SK-N-SH (cell line): ENCODE data around the gene PIGA. TPM values are rescaled to one million over a fixed set of nuclear protein-coding genes. Genes with fewer than 3 reads are reported as not detected.

Experiments used
- CTCF ChIA-PET: fragments of 300-600, 350-600 bp; formaldehyde crosslinking; extraction: SDS; loops from one replicate; lab custom pipeline; 2021; lab: Yijun Ruan, JAX
- POLR2A ChIA-PET: fragments of 350-600 bp; sonication (Branson Sonifier 250); formaldehyde crosslinking; extraction: SDS; loops from one replicate; lab custom pipeline; 2020; ENCODE audit warnings: antibody characterized with exemption, inconsistent platforms; lab: Yijun Ruan, JAX
- DNase-seq: peaks from one replicate; pipeline ENCODE4 v3.0.0; 2012
- H2AFZ ChIP-seq: fragments of 200-600 bp; sonication (generic); 2 replicates; pipeline ENCODE4 v1.8.1; 2016; ENCODE audit warnings: antibody characterized with exemption, mild to moderate bottlenecking, low read depth
- H3F3A ChIP-seq: fragments of 200-600 bp; sonication (generic); replicated peaks from 2 replicates; pipeline ENCODE3; 2016; ENCODE audit warnings: antibody characterized with exemption, mild to moderate bottlenecking; ENCODE audit not compliant: insufficient read depth
- H3K27ac ChIP-seq, 2 experiments: fragments of 200-500 bp in 1 of 2; fragments of 200-600 bp in 1 of 2; sonication (Bioruptor generic) in 1 of 2; sonication (generic), shearing (Covaris generic) in 1 of 2; 2 replicates each; pipeline versions ENCODE4 v1.5.1 to v1.6.1; 2014 to 2016; ENCODE audit warnings: low read depth in 2 of 2, inconsistent platforms in 1 of 2, low read length in 1 of 2, mild to moderate bottlenecking in 1 of 2, mixed read lengths in 1 of 2
- H3K27me3 ChIP-seq: fragments of 200-600 bp; sonication (generic), shearing (Covaris generic); 2 replicates; pipeline ENCODE4 v1.6.1; 2016; ENCODE audit warnings: mixed run types; ENCODE audit not compliant: insufficient read depth
- H3K36me3 ChIP-seq, 2 experiments: fragments of 200-500 bp in 1 of 2; fragments of 200-600 bp in 1 of 2; sonication (Bioruptor generic) in 1 of 2; sonication (generic) in 1 of 2; replicated peaks in 1 of 2; 2 replicates each; pipeline versions ENCODE3 to v1.5.1; 2014 to 2016; ENCODE audit warnings: low read length in 1 of 2, mild to moderate bottlenecking in 1 of 2; ENCODE audit not compliant: insufficient read depth in 2 of 2, control insufficient read depth in 1 of 2
- H3K4me1 ChIP-seq, 2 experiments: fragments of 200-500 bp in 1 of 2; fragments of 200-600 bp in 1 of 2; sonication (Bioruptor generic) in 1 of 2; sonication (generic), shearing (Covaris generic) in 1 of 2; 2 replicates each; pipeline versions ENCODE4 v1.5.1 to v1.6.1; 2014 to 2016; ENCODE audit warnings: low read depth in 1 of 2, low read length in 1 of 2, mixed run types in 1 of 2; ENCODE audit not compliant: insufficient read depth in 2 of 2, control insufficient read depth in 1 of 2
- H3K4me2 ChIP-seq: fragments of 200-600 bp; sonication (generic), shearing (Covaris generic); 2 replicates; pipeline ENCODE4 v1.6.1; 2017; ENCODE audit warnings: mixed run types
- H3K4me3 ChIP-seq, 2 experiments: fragments of 200-500 bp in 1 of 2; fragments of 200-600 bp in 1 of 2; sonication (Bioruptor generic) in 1 of 2; sonication (generic), shearing (Covaris generic) in 1 of 2; 2 replicates each; pipeline versions ENCODE4 v1.5.1 to v1.8.1; 2014 to 2016; ENCODE audit warnings: low read depth in 2 of 2, inconsistent platforms in 1 of 2, low read length in 1 of 2, mild to moderate bottlenecking in 1 of 2, mixed read lengths in 1 of 2, moderate library complexity in 1 of 2
- H3K79me2 ChIP-seq: fragments of 200-600 bp; sonication (generic); 2 replicates; pipeline ENCODE4 v1.8.1; 2017; ENCODE audit warnings: mild to moderate bottlenecking; ENCODE audit not compliant: insufficient read depth
- H3K9ac ChIP-seq: fragments of 200-600 bp; sonication (generic); 2 replicates; pipeline ENCODE4 v1.6.1; 2017; ENCODE audit warnings: mixed run types
- H3K9me2 ChIP-seq: fragments of 200-600 bp; sonication (generic); 2 replicates; pipeline ENCODE4 v1.6.1; 2017; ENCODE audit warnings: mixed run types
- H3K9me3 ChIP-seq: fragments of 200-600 bp; sonication (generic); 2 replicates; pipeline ENCODE4 v1.6.1; 2017; ENCODE audit warnings: mixed run types, mild to moderate bottlenecking, moderate library complexity
- H4K20me1 ChIP-seq: fragments of 200-600 bp; sonication (generic); 2 replicates; pipeline ENCODE4 v1.6.1; 2017; ENCODE audit warnings: mild to moderate bottlenecking, mixed run types; ENCODE audit not compliant: insufficient read depth
- CHD2 ChIP-seq: fragments of 150-350 bp; IDR thresholded peaks from 2 replicates; pipeline ENCODE4 v1.6.1; 2018; ENCODE audit warnings: low read length; ENCODE audit not compliant: partially characterized antibody
- CTCF ChIP-seq: fragments of 200-600 bp; sonication (generic); IDR thresholded peaks from 2 replicates; pipeline ENCODE4 v1.6.1; 2017; ENCODE audit warnings: antibody characterized with exemption, mild to moderate bottlenecking, moderate library complexity
- ELF1 ChIP-seq: IDR thresholded peaks from 2 replicates; pipeline ENCODE4 v1.4.0; 2012
- EP300 ChIP-seq, 2 experiments: IDR thresholded peaks; 2 replicates each; pipeline versions ENCODE4 v1.4.0 to v1.6.1; 2012; ENCODE audit warnings: borderline replicate concordance in 1 of 2, low read depth in 1 of 2, low read length in 1 of 2
- EZH2phosphoT487 ChIP-seq: fragments of 200-600 bp; sonication (generic); IDR thresholded peaks from 2 replicates; pipeline ENCODE4 v1.6.1; 2017; ENCODE audit warnings: low read depth, mixed run types, mild to moderate bottlenecking, antibody characterized with exemption, moderate library complexity, borderline replicate concordance
- FOSL2 ChIP-seq: IDR thresholded peaks from 2 replicates; pipeline ENCODE4 v1.4.0; 2012; ENCODE audit warnings: low read depth, mild to moderate bottlenecking, moderate library complexity, borderline replicate concordance
- FOXJ3 ChIP-seq: sonication (generic); formaldehyde crosslinking; IDR thresholded peaks from 2 replicates; pipeline ENCODE4 v1.5.1; 2020; ENCODE audit warnings: mild to moderate bottlenecking, missing genetic modification reagents
- FOXM1 ChIP-seq: IDR thresholded peaks from 2 replicates; pipeline ENCODE4 v1.4.0; 2012; ENCODE audit warnings: low read depth, mild to moderate bottlenecking
- GABPA ChIP-seq: IDR thresholded peaks from 2 replicates; pipeline ENCODE4 v1.4.0; 2012; ENCODE audit warnings: low read depth, mild to moderate bottlenecking
- GATA2 ChIP-seq: sonication (generic); formaldehyde crosslinking; IDR thresholded peaks from 2 replicates; pipeline ENCODE4 v1.5.0; 2020; ENCODE audit warnings: mild to moderate bottlenecking, missing genetic modification reagents
- IRF3 ChIP-seq: fragments of 150-350 bp; IDR thresholded peaks from 2 replicates; pipeline ENCODE4 v1.6.1; 2016; ENCODE audit warnings: mild to moderate bottlenecking, low read depth, low read length
- JUND ChIP-seq: IDR thresholded peaks from 2 replicates; pipeline ENCODE4 v1.4.0; 2012
- MEF2A ChIP-seq: IDR thresholded peaks from 2 replicates; pipeline ENCODE4 v1.4.0; 2012; ENCODE audit warnings: low read depth, borderline replicate concordance
- MXI1 ChIP-seq: IDR thresholded peaks from 2 replicates; pipeline ENCODE4 v1.6.1; 2012; ENCODE audit warnings: mild to moderate bottlenecking, low read depth, low read length, improper control_type of control experiment
- NFIC ChIP-seq: IDR thresholded peaks from 2 replicates; pipeline ENCODE4 v1.4.0; 2012; ENCODE audit warnings: borderline replicate concordance
- PBX3 ChIP-seq: IDR thresholded peaks from 2 replicates; pipeline ENCODE4; 2012
- POLR2AphosphoS5 ChIP-seq: IDR thresholded peaks from 2 replicates; pipeline ENCODE4 v1.6.1; 2012; ENCODE audit warnings: low read depth, low read length
- RAD21 ChIP-seq: IDR thresholded peaks from 2 replicates; pipeline ENCODE4 v1.6.1; 2012; ENCODE audit warnings: mild to moderate bottlenecking, low read length
- RCOR1 ChIP-seq: fragments of 150-350 bp; IDR thresholded peaks from 2 replicates; pipeline ENCODE4 v1.6.1; 2017; ENCODE audit warnings: antibody characterized with exemption, low read length
- RFX5 ChIP-seq: IDR thresholded peaks from 2 replicates; pipeline ENCODE4 v1.6.1; 2012; ENCODE audit warnings: mild to moderate bottlenecking, improper control_type of control experiment, low read length
- RXRA ChIP-seq: IDR thresholded peaks from 2 replicates; pipeline ENCODE4 v1.4.0; 2012; ENCODE audit warnings: low read depth, mild to moderate bottlenecking, borderline replicate concordance
- SIN3A ChIP-seq: IDR thresholded peaks from 2 replicates; pipeline ENCODE4 v1.6.1; 2012; ENCODE audit warnings: low read depth, mild to moderate bottlenecking, low read length, moderate library complexity, borderline replicate concordance
- SMC3 ChIP-seq: IDR thresholded peaks from 2 replicates; pipeline ENCODE4 v1.6.1; 2012; ENCODE audit warnings: low read depth, low read length, improper control_type of control experiment
- TCF12 ChIP-seq: IDR thresholded peaks from 2 replicates; pipeline ENCODE4 v1.4.0; 2012
- USF1 ChIP-seq: IDR thresholded peaks from 2 replicates; pipeline ENCODE4 v1.4.0; 2012; ENCODE audit warnings: low read depth, borderline replicate concordance
- YY1 ChIP-seq: IDR thresholded peaks from 2 replicates; pipeline ENCODE4 v1.4.0; 2012; ENCODE audit warnings: low read depth, mild to moderate bottlenecking
- ZBTB33 ChIP-seq: IDR thresholded peaks from 2 replicates; pipeline ENCODE4 v1.4.0; 2012; ENCODE audit warnings: low read depth, borderline replicate concordance
- WGBS: methylation state at CpG from one replicate; pipeline ENCODE4 v1.1.6; 2017; ENCODE audit warnings: low lambda C conversion rate; 5-methylcytosine and 5-hydroxymethylcytosine counted together
- polyA plus RNA-seq, 3 experiments: library from polyadenylated mRNA; depleted of rRNA; stranded (reverse); fragments of >200 nt; gene quantifications; 2 replicates each; pipeline ENCODE4 v1.2.3, GENCODE V29; 2012

PIGA gene
- polyA plus RNA-seq (2012; rRNA removed) = 2.8 and 2.9 TPM in 2 replicates
- 2.8 and 3.0 TPM in 2 replicates for polyA plus RNA-seq (2012; cell fraction: cytosol; rRNA removed)
- 4.2 and 10.0 TPM in 2 replicates for polyA plus RNA-seq (2012; cell fraction: nucleus; rRNA removed)

GRCh38 chrX:15335135-15336022 is at the start of gene PIGA:
Gene PIGA (minus strand): TSS chrX:15335523. CDS start chrX:15331930, 3,593 bp downstream.
- no peaks in the 10 kb centered on the region for H4K20me1 ChIP-seq
- peak within 1 kb of the TSS; percentile 77 for H3K4me2 ChIP-seq
- no peaks in the 10 kb centered on the region for H3K4me1 ChIP-seq
- H3K36me3 ChIP-seq = peaks cover 0 to 21% of the 10 kb centered on the region in 2 experiments
- 24% methylated on average over 40 of the region's 72 CpGs for WGBS
- no peaks in the 10 kb centered on the region for H3K9me2 ChIP-seq
- H3F3A ChIP-seq = no peaks in the 10 kb centered on the region
- CTCF ChIA-PET = interaction anchor here (1.2 to 5.4 kb wide), 2 partner anchors 14 to 36 kb away, joined by 3 to 30 read pairs; no protein-coding TSS in a partner anchor
- H2AFZ ChIP-seq = peak within 1 kb of the TSS; percentile 74
- H3K9ac ChIP-seq = peak within 1 kb of the TSS; percentile 80
- POLR2A ChIA-PET = no interaction called here
- peak; percentile 89 for DNase-seq
- H3K9me3 ChIP-seq = no peaks in the 10 kb centered on the region
- H3K4me3 ChIP-seq = peak within 1 kb of the TSS; percentile 61 to 70
- peak within 1 kb of the TSS; percentile 65 for H3K27ac ChIP-seq
- H3K79me2 ChIP-seq = peaks cover 24% of the 10 kb centered on the region; the same call in 1 of the 2 replicates
- 0 out of 2 replicates have a peak, but pooled peaks cover 3% of the 10 kb centered on the region for H3K27me3 ChIP-seq
- TF ChIP-seq EZH2phosphoT487 (no peak), SMC3 (no peak), MEF2A (no peak), PBX3 (no peak), FOSL2 (no peak), RCOR1 (0 out of 2 replicates have a peak, but pooled peaks have one; percentile 14), NFIC (no peak), TCF12 (no peak), SIN3A (peak; percentile 49; the same call in 1 of the 2 replicates), USF1 (no peak), YY1 (peak; percentile 78; the same call in 1 of the 2 replicates), ELF1 (no peak), GATA2 (CRISPR knock-in tag) (no peak), RFX5 (no peak), ZBTB33 (0 out of 2 replicates have a peak, but pooled peaks have one; percentile 16), FOXM1 (no peak), JUND (no peak), FOXJ3 (CRISPR knock-in tag) (no peak), CHD2 (peak; percentile 81), IRF3 (no peak), CTCF (no peak), RAD21 (no peak), RXRA (no peak), EP300 (IDR thresholded peaks at IDR 0.05; ENCODE audit: borderline replicate concordance in 1 of 2, low read depth in 1 of 2, low read length in 1 of 2) (no peak), POLR2AphosphoS5 (0 out of 2 replicates have a peak, but pooled peaks have one; percentile 37), MXI1 (peak; percentile 89), GABPA (peak; percentile 46)
